CD4-positive, alpha-beta T cell treated with Interleukin-21 for 1 hour (primary cell): ENCODE data around the gene MED13L.

Experiments used
- DNase-seq: peaks from one replicate; pipeline ENCODE4 v3.0.0-alpha.2; 2020

The MED13L gene

GRCh38 chr12:116277467-116278278, at the start of gene MED13L:
Gene MED13L (minus strand): TSS chr12:116277693. CDS start chr12:116277131, 562 bp downstream.
- DNase-seq: peak; percentile 93

DNA sequence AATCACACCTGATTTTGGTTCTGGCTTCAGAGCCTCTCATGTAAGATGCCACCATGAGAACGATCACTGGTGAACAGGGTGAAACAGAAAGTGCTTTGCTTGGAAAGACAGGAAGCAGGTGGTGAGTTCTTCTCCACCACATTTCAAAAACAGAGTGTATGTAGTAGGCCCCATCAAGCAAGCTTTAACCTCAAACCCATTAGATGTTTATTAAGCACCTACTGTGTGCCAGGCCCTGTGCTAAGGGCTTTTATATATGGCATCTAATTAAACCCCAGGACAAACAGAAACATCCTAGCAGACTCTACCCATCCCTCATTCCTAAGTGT, 47.8 kb upstream of the MED13L start:
- DNase-seq: peak; percentile 44

GRCh38 chr12:116324654-116325335, 47.3 kb upstream of the MED13L start:
- DNase-seq: no peak

DNA sequence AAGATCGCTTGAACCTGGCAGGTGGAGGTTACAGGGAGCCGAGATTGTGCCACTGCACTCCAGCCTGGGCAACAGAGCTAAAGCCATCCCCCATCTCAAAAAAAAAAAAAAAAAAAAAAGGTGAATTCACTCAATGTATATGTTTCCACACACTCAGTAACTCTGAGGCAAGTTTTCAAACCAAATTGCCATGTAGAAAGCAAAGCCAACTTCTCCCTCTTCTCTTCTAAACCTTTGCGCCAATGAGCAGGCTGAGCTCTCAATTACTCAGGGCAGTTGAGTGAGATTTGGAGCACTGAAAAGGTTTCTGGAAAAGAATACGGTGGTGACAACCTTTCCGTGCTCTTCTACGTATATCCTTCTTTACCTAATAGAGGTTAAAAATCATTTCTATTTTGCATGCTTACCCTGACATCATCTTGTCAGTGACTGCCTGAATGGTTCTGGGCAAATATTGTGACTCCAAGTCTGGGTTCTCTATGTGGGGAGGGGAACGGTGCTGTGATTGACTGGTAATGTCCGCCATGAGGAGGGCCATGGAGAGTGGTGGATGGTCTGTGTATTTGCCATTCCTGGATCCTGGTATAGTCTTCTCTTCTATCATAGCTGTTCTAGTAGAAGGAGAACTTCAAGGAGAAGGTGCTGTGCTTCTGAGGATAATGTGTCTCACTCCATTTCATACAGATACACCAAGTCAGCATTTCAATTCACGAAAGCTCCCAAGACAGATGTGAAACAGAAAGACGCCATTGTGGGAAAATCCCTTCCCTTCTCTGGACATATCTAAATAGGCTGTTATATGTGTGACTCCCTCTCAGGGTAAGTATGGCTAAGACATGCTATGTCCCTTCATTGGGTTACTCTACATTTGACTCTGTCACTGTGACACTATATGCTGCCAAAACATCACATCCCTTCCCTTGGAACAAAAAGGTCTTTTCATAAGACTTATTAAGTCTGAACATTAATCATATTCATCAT, 46.2 kb upstream of the MED13L start:
- no peak for DNase-seq

- DNase-seq: no peak
Measured at GRCh38 chr12:116321913-116322312, 44.4 kb upstream of the MED13L start.

DNA sequence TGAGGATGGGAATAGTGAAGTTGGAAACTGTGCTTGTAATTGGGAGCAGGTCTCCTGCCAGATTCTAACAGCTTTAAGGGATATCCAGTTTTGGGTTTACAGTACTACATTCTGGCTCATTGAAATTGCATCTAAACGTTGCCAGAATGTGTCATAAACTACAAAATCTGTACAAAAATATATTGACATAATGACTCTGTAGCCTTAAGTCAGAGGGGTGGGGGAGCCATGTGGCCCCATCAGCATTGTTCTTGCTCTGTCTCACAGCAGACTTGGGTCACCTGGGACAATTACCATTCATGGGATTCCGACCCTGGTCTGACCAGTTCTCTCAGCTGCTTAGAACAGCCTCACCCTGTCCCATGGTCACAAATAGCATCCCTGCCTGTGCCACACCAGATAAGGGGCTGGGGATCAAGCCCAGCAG, 43.3 kb upstream of the MED13L start:
- no peak for DNase-seq

- DNase-seq: peak; percentile 8
Measured at GRCh38 chr12:116319898-116320621, 42.6 kb upstream of the MED13L start.

- no peak for DNase-seq
Measured at GRCh38 chr12:116319233-116319897, 41.9 kb upstream of the MED13L start.

DNA sequence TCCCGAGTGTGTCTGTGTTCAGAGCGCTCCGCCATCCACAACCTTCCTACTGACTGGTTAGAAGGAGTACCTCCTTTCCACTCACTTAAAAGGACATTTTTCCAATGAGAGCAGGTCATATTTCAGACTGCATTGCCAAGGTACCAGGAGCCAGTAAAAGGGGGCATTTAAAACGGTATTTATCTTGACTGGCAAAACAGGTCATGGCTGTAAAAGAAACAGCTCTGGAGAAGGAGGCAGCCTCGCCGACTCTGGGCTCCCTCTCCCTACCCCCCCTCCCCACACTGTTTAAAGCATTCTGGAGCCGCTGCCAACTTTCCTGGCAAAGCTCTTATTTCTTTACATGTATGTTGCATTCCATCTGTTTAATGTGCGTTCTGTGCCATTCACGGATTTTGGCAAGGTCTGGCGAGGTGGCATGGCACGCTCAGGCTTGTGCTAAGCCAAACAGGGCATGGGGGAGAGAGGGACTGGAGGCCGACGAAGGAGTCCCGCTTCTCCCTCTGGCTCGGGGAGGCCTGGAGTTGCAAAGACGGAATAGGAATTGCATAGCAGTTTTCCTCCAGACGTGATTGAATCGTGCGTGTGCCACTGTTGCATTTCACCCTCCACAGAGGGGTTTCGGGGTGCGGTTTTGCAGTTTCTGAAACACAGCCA, 41.2 kb upstream of the MED13L start:
- no peak for DNase-seq

DNA sequence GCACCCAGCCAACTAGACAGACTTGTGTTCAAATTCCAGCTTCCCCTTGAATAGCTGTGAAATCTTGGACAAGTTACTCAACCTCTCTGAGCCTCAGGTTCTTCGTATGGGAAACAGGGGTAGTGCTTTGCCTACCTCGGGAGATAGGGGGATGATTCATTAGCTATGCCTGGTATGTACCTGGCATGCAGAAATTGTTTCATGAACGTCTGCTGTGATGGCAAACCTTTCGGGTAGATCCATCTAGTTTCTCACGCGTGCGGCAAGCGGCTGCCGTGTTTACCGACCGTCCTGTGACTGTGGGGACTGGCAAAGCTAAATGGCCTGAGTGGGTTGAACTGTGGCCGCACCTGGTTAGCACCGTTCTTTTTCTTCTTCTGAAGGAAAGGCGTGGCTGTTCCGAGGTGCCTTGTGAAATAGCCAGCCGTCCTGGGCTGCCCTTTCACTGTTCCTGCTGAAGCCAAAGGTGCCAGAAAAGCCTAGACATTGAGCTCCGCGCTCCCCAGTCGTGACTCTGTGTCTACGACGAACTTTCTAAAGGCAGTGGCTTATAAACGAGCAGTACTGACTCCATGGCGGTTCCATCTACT, 40.6 kb upstream of the MED13L start:
- DNase-seq: no peak

GRCh38 chr12:116317139-116317538, 39.6 kb upstream of the MED13L start:
- no peak for DNase-seq

GRCh38 chr12:116314477-116314876, 37.0 kb upstream of the MED13L start:
- no peak for DNase-seq

- DNase-seq: no peak
Measured at GRCh38 chr12:116313194-116313927, 35.9 kb upstream of the MED13L start.

DNA sequence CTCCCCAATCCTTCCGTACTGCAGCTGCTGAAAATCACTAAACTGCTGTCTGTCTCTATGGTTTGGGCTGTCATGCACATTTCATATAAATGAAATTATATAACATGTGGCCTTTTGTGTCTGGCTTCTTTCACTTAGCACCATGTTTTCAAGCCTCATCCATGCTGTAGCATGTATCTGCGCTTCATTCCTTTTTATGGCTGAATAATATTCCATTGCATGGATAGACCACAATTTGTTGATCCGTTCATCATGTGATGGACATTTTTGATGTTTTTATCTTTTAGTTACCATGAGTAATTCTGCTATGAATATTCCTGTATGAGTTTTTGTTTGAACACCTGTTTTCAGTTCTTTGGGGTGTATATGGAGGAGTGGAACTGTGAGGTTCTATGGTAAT, 32.6 kb upstream of the MED13L start:
- DNase-seq: no peak

GRCh38 chr12:116309343-116309742, 31.9 kb upstream of the MED13L start:
- DNase-seq: no peak

- no peak for DNase-seq
Measured at GRCh38 chr12:116308647-116309046, 31.2 kb upstream of the MED13L start.

GRCh38 chr12:116306968-116307367, 29.5 kb upstream of the MED13L start:
- no peak for DNase-seq

DNA sequence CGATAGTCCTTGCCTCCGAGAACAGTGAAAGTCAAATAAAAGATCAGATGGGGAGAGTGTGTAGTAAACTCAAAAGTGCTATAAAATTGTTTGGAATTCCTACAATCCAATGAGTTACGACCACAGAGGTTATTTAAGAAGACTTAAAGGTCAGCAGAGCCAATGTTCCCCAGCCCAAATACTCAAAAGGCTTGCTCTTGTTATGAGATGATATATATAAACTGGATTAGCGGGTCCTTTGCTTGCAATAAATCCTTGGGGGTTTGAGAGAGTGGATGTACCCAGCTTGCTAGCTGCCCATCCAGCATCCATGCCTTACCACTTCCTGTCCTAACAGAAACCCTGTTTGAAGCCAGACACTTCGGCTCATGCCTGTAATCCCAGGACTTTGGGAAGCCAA, 29.0 kb upstream of the MED13L start:
- DNase-seq: no peak

GRCh38 chr12:116304621-116305020, 27.1 kb upstream of the MED13L start:
- DNase-seq: no peak

- DNase-seq: no peak
Measured at GRCh38 chr12:116303929-116304328, 26.4 kb upstream of the MED13L start.
